GM12878 (cell line): Measurements from ENCODE around the gene SRGAP2. TPM values are rescaled to one million over a fixed set of nuclear protein-coding genes. Genes with fewer than 3 reads are reported as not detected.
A peak's percentile ranks its signal among the peaks of the same experiment; 100 is the strongest.
"Not testable (repeated sequence)": the region's sequence is repeated elsewhere in the genome, so short reads cannot be mapped to it uniquely, and the experiment has no call there.

ENCODE experiments used
- ATAC-seq: fragments of 200-7000 bp; cut with Tn5 transposase; 3 replicates; pipeline ENCODE4 v1.9.1; 2020; ENCODE audit warnings: mild to moderate bottlenecking, moderate library complexity
- BruUV-seq: library from RNA; stranded (reverse); fragments of 400-500 nt; replicated peaks from 2 replicates; lab custom pipeline; 2021; lab: Mats Ljungman, UMichigan
- CTCF ChIA-PET: fragments of 300-600 bp; sonication (Branson Sonifier 250); formaldehyde crosslinking; extraction: SDS; loops from one replicate; lab custom pipeline; 2021; ENCODE audit warnings: inconsistent platforms; lab: Yijun Ruan, JAX
- POLR2A ChIA-PET: fragments of 350-600 bp; formaldehyde crosslinking; extraction: SDS; loops from one replicate; lab custom pipeline; 2021; ENCODE audit warnings: inconsistent platforms; lab: Charles Lee
- RAD21 ChIA-PET: fragments of 300-600 bp; sonication (Branson Sonifier 250); formaldehyde crosslinking; loops from one replicate; lab custom pipeline; 2023; ENCODE audit warnings: antibody characterized with exemption; ENCODE audit not compliant: unreplicated experiment; lab: Charles Lee
- SMC1A ChIA-PET: fragments of 300-600 bp; sonication (Branson Sonifier 250); formaldehyde crosslinking; loops from one replicate; lab custom pipeline; 2023; ENCODE audit not compliant: unreplicated experiment, uncharacterized antibody; lab: Charles Lee
- DNase-seq: peaks from one replicate; pipeline ENCODE4 v3.0.0-alpha.2; 2011; ENCODE audit warnings: low read depth, low spot score
- FAIRE-seq: peaks from 3 replicates; lab custom pipeline; 2011; peaks lifted over from hg19 to GRCh38; lab: Jason Lieb, UNC
- H2AFZ ChIP-seq: 2 replicates; pipeline ENCODE4 v1.6.0; 2011; ENCODE audit warnings: low read depth, low read length, control low read depth; ENCODE audit not compliant: control insufficient read depth
- H3K27ac ChIP-seq: 2 replicates; pipeline ENCODE4 v1.5.1; 2011; ENCODE audit warnings: control low read depth; ENCODE audit not compliant: control insufficient read depth, insufficient read depth
- H3K27me3 ChIP-seq, 2 experiments: replicated peaks in 1 of 2; 2 replicates each; pipeline versions ENCODE4 v1.6.0 to v1.6.1; 2011; ENCODE audit warnings: low read length in 1 of 2; ENCODE audit not compliant: control insufficient read depth in 2 of 2, insufficient read depth in 2 of 2
- H3K36me3 ChIP-seq, 2 experiments: 2 replicates each; pipeline ENCODE4 v1.5.1; 2011; ENCODE audit warnings: low read length in 1 of 2; ENCODE audit not compliant: control insufficient read depth in 2 of 2, insufficient read depth in 2 of 2
- H3K4me1 ChIP-seq: 2 replicates; pipeline ENCODE4 v1.6.1; 2011; ENCODE audit warnings: mild to moderate bottlenecking, low read length, moderate library complexity, mixed read lengths; ENCODE audit not compliant: control insufficient read depth, insufficient read depth
- H3K4me2 ChIP-seq: 2 replicates; pipeline ENCODE4 v1.6.0; 2011; ENCODE audit warnings: control low read depth; ENCODE audit not compliant: control insufficient read depth, insufficient read depth
- H3K4me3 ChIP-seq: fragments of 200-600 bp; sonication (generic); 2 replicates; pipeline ENCODE4 v1.5.1; 2016
- H3K79me2 ChIP-seq: 2 replicates; pipeline ENCODE4 v1.6.0; 2011; ENCODE audit warnings: low read length; ENCODE audit not compliant: control insufficient read depth, insufficient read depth
- H3K9ac ChIP-seq: 2 replicates; pipeline ENCODE4 v1.8.0; 2011; ENCODE audit warnings: low read length, control low read depth, mixed read lengths; ENCODE audit not compliant: control insufficient read depth, insufficient read depth
- H3K9me3 ChIP-seq: replicated peaks from 3 replicates; pipeline ENCODE4 v1.5.1; 2011; ENCODE audit warnings: mild to moderate bottlenecking, low read length; ENCODE audit not compliant: control insufficient read depth, insufficient read depth
- H4K20me1 ChIP-seq: 2 replicates; pipeline ENCODE4 v1.6.0; 2011; ENCODE audit not compliant: control insufficient read depth, insufficient read depth
- BHLHE40 ChIP-seq, 2 experiments: fragments of 450-650 bp in 1 of 2; IDR thresholded peaks; 2 replicates each; pipeline ENCODE4 v1.6.1; 2011 to 2017; ENCODE audit warnings: low read depth in 2 of 2, borderline replicate concordance in 1 of 2, improper control_type of control experiment in 1 of 2, low read length in 1 of 2, mild to moderate bottlenecking in 1 of 2
- EED ChIP-seq: sonication (generic); IDR thresholded peaks from 2 replicates; pipeline ENCODE4 v1.6.1; 2016; ENCODE audit warnings: antibody characterized with exemption, low read depth
- ETV6 ChIP-seq, 2 experiments: fragments of 450-650 bp in 1 of 2; IDR thresholded peaks in 1 of 2; conservative IDR thresholded peaks in 1 of 2; 2 replicates each; pipeline ENCODE4 v1.6.1; 2014; ENCODE audit warnings: antibody characterized with exemption in 1 of 2, borderline replicate concordance in 1 of 2, low read depth in 1 of 2, mild to moderate bottlenecking in 1 of 2, moderate library complexity in 1 of 2
- FOXM1 ChIP-seq: IDR thresholded peaks from 2 replicates; pipeline ENCODE4 v1.6.1; 2012; ENCODE audit warnings: low read depth, mild to moderate bottlenecking, inconsistent platforms, low read length, moderate library complexity
- IRF4 ChIP-seq: IDR thresholded peaks from 2 replicates; pipeline ENCODE4 v1.6.1; 2011; ENCODE audit warnings: low read depth, low read length
- JUNB ChIP-seq: IDR thresholded peaks from 2 replicates; pipeline ENCODE4 v1.6.1; 2016; ENCODE audit warnings: antibody characterized with exemption, mild to moderate bottlenecking
- MEF2A ChIP-seq: IDR thresholded peaks from 2 replicates; pipeline ENCODE4 v1.6.1; 2011; ENCODE audit warnings: low read depth, mild to moderate bottlenecking, low read length, moderate library complexity; ENCODE audit not compliant: insufficient read depth
- MEF2B ChIP-seq: fragments of 450-650 bp; IDR thresholded peaks from 2 replicates; pipeline ENCODE4 v1.6.1; 2018; ENCODE audit warnings: mild to moderate bottlenecking, moderate library complexity; ENCODE audit not compliant: partially characterized antibody, poor library complexity, severe bottlenecking
- NFIC ChIP-seq: IDR thresholded peaks from 2 replicates; pipeline ENCODE4 v1.6.1; 2012; ENCODE audit warnings: low read depth, mild to moderate bottlenecking, inconsistent platforms, low read length, moderate library complexity
- NR2F1 ChIP-seq: fragments of 450-650 bp; conservative IDR thresholded peaks from 2 replicates; pipeline ENCODE4 v1.6.1; 2017; ENCODE audit warnings: mild to moderate bottlenecking
- PAX5 ChIP-seq: IDR thresholded peaks from 2 replicates; pipeline ENCODE4 v1.6.1; 2011; ENCODE audit warnings: low read depth, low read length, borderline replicate concordance
- ZBED1 ChIP-seq: IDR thresholded peaks from 2 replicates; pipeline ENCODE4 v1.6.1; 2016; ENCODE audit warnings: borderline replicate concordance
- ZNF217 ChIP-seq: fragments of 450-650 bp; IDR thresholded peaks from 2 replicates; pipeline ENCODE4 v1.6.1; 2017; ENCODE audit warnings: antibody characterized with exemption, mild to moderate bottlenecking
- WGBS: methylation state at CpG from one replicate; pipeline ENCODE4 v1.1.6; 2016; ENCODE audit warnings: low lambda C conversion rate; ENCODE audit not compliant: insufficient replicate concordance, insufficient coverage; ENCODE audit errors: missing lambda C conversion rate; 5-methylcytosine and 5-hydroxymethylcytosine counted together
- in situ Hi-C: fragments of 300-500 bp; cut with MboI; formaldehyde crosslinking; loops from 9 replicates; pipeline ENCODE4 v1.14.3; 2018; ENCODE audit warnings: mixed read lengths
- intact Hi-C: fragments of 100-400 bp; cut with micrococcal nuclease; formaldehyde crosslinking; loops from one replicate; pipeline ENCODE4 v1.14.2; 2022; ENCODE audit not compliant: unreplicated experiment
- polyA plus RNA-seq, 11 experiments: library from polyadenylated mRNA; depleted of rRNA in 4 of 11; unstranded in 6 of 11; stranded (reverse) in 5 of 11; fragments of >200 nt; fragmentation: Nextera tagmentation in 4 of 11; fragmentation: Illumina TruSeq in 1 of 11; extraction: Ambion mirVana in 4 of 11; extraction: Trizol in 1 of 11; gene quantifications; 1 replicate in 1 of 11; 2 replicates in 10 of 11; pipeline versions ENCODE4 v1.2.1 to v1.2.3, GENCODE V29; 2011 to 2016; ENCODE audit warnings: inconsistent platforms in 2 of 11, missing spikeins in 2 of 11, low read depth in 1 of 11
- total RNA-seq, 4 experiments: library from RNA; depleted of rRNA in 3 of 4; stranded (reverse); fragments of >200 nt in 3 of 4; fragmentation: Illumina TruSeq in 1 of 4; extraction: Trizol in 1 of 4; gene quantifications; 2 replicates each; pipeline versions ENCODE4 v1.2.1 to v1.2.3, GENCODE V29; 2013 to 2021
- TF ChIP-seq, protein P1 (sequence below): fragments of 450-650 bp; IDR thresholded peaks from 2 replicates; pipeline ENCODE4 v1.6.1; 2016; ENCODE audit warnings: mild to moderate bottlenecking

The SRGAP2 gene
- total and polyA plus RNA-seq, 10 of the 15 experiments (the other 5 are each of a cell fraction or from before 2014, with no cell fraction given) = 1.2 to 15.0 (median 7.6) TPM

DNA sequence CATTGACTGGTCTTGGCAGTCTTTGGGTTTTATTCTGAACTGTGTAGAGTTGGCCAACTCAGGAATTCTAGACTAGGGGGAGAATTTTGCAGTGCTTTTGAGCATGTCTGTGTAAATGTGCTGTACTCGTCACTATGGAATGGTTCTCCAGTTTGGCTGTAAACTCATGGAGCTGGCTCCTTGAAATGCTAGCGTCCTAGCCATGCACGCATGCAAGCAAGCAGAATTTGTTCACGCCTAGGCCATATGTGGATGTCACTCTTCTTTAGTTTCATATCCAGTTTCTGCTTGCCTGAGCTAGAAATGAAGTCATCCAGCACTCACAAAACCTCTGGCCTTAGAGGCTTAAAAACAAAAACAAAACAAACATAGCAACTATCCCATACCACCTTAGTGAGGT lies 36.9 kb downstream of the SRGAP2 start:
- H3K79me2 ChIP-seq, H3K9me3 ChIP-seq, in situ Hi-C loops, CTCF ChIA-PET, POLR2A ChIA-PET, H3K4me2 ChIP-seq, H4K20me1 ChIP-seq, RAD21 ChIA-PET, BruUV-seq, DNase-seq, H3K9ac ChIP-seq, FAIRE-seq, H3K27ac ChIP-seq, intact Hi-C loops, H3K36me3 ChIP-seq, H3K27me3 ChIP-seq, H2AFZ ChIP-seq, H3K4me1 ChIP-seq, H3K4me3 ChIP-seq, SMC1A ChIA-PET: not testable (repeated sequence)
- peak; percentile 77 for ATAC-seq
- TF ChIP-seq, protein P1, sequence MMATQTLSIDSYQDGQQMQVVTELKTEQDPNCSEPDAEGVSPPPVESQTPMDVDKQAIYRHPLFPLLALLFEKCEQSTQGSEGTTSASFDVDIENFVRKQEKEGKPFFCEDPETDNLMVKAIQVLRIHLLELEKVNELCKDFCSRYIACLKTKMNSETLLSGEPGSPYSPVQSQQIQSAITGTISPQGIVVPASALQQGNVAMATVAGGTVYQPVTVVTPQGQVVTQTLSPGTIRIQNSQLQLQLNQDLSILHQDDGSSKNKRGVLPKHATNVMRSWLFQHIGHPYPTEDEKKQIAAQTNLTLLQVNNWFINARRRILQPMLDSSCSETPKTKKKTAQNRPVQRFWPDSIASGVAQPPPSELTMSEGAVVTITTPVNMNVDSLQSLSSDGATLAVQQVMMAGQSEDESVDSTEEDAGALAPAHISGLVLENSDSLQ = peak; percentile 47; the same call in 1 of the 2 replicates
- WGBS = 11% methylated on average over 3 of the region's 4 CpGs

DNA sequence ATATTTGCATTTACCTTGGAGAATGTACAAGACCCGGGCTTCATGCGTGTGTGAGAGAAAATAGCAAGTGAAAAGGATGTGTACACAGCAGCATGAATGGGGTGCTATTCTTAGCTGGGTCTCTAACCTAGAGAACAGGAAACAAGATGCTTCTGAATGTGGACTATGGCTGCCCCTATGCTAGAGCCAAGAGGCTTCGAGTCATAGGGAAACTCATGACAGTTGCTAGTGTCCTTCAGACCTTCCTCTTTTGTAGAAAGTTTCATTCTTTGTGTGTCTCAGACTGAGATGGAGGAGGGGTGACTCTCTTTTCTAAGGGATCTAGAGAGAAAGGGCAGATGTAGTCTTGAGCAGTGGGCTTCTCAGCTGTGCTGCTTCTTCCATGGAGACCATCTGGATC lies 40.0 kb downstream of the SRGAP2 start:
- FAIRE-seq, H3K9me3 ChIP-seq, BruUV-seq, H2AFZ ChIP-seq, POLR2A ChIA-PET, H3K27ac ChIP-seq, H3K4me2 ChIP-seq, SMC1A ChIA-PET, H4K20me1 ChIP-seq, H3K4me3 ChIP-seq, H3K9ac ChIP-seq, H3K79me2 ChIP-seq, H3K36me3 ChIP-seq, in situ Hi-C loops, H3K4me1 ChIP-seq, H3K27me3 ChIP-seq, intact Hi-C loops, CTCF ChIA-PET, RAD21 ChIA-PET: not testable (repeated sequence)
- ATAC-seq (peak; percentile 98), DNase-seq (peak; percentile 30)
- WGBS = 0% methylated on average over 1 of the region's 3 CpGs
- TF ChIP-seq ETV6 (conservative IDR thresholded peaks at IDR 0.05 in 1 of 2, IDR thresholded peaks at IDR 0.05 in 1 of 2; ENCODE audit: borderline replicate concordance in 1 of 2, low read depth in 1 of 2) = peak in 1 of 2 experiments; percentile 48; a peak in 1 of 4 replicates
- TF ChIP-seq MEF2A = peak; percentile 69
- TF ChIP-seq NFIC = peak; percentile 56
- TF ChIP-seq JUNB = peak; percentile 85
- TF ChIP-seq FOXM1 = peak; percentile 57; the same call in 1 of the 2 replicates
- TF ChIP-seq ZBED1 = peak; percentile 55; the same call in 1 of the 2 replicates
- peak; percentile 98 for TF ChIP-seq ZNF217
- TF ChIP-seq NR2F1 = peak; percentile 72
- TF ChIP-seq MEF2B = peak; percentile 59
- peak in 1 of 2 experiments; percentile 22; a peak in 1 of 4 replicates for TF ChIP-seq BHLHE40 (IDR thresholded peaks at IDR 0.05; ENCODE audit: borderline replicate concordance in 1 of 2, low read depth in 2 of 2, low read length in 1 of 2)
- 0 out of 2 replicates have a peak, but pooled peaks have one; percentile 27 for TF ChIP-seq EED
- TF ChIP-seq PAX5 = peak; percentile 62; the same call in 1 of the 2 replicates
- peak; percentile 32; the same call in 1 of the 2 replicates for TF ChIP-seq IRF4
